ENCODE results near the gene KIRREL3.
A peak's percentile ranks its signal among the peaks of the same experiment; 100 is the strongest.

Gene KIRREL3

GRCh38 chr11:126485021-126485792 is 515.4 kb downstream of the KIRREL3 start:
- DNase-seq (ENCODE audit: low read depth) = peak; percentile 71

- DNase-seq (ENCODE audit: low read depth) = peak; percentile 67
Observed at GRCh38 chr11:126484266-126484665, 516.3 kb downstream of the KIRREL3 start.

GRCh38 chr11:126483621-126484195 is 516.9 kb downstream of the KIRREL3 start:
- no peak for DNase-seq (ENCODE audit: low read depth)

- DNase-seq (ENCODE audit: low read depth) = no peak
Observed at GRCh38 chr11:126482586-126483108, 517.9 kb downstream of the KIRREL3 start.

GRCh38 chr11:126481303-126481680 is 519.3 kb downstream of the KIRREL3 start:
- DNase-seq (ENCODE audit: low read depth) = no peak

- DNase-seq (ENCODE audit: low read depth) = peak; percentile 89
Observed at GRCh38 chr11:126480410-126481302, 519.9 kb downstream of the KIRREL3 start.

- no peak for DNase-seq (ENCODE audit: low read depth)
Observed at GRCh38 chr11:126480015-126480409, 520.6 kb downstream of the KIRREL3 start.

- no peak for DNase-seq (ENCODE audit: low read depth)
Observed at GRCh38 chr11:126479178-126479930, 521.2 kb downstream of the KIRREL3 start.

GRCh38 chr11:126478466-126478865 is 522.1 kb downstream of the KIRREL3 start:
- DNase-seq (ENCODE audit: low read depth) = no peak

- DNase-seq (ENCODE audit: low read depth) = no peak
Observed at GRCh38 chr11:126477535-126478305, 522.9 kb downstream of the KIRREL3 start.

- no peak for DNase-seq (ENCODE audit: low read depth)
Observed at GRCh38 chr11:126476977-126477376, 523.6 kb downstream of the KIRREL3 start.

- no peak for DNase-seq (ENCODE audit: low read depth)
Observed at GRCh38 chr11:126476266-126476924, 524.2 kb downstream of the KIRREL3 start.

GRCh38 chr11:126475014-126475991 is 525.3 kb downstream of the KIRREL3 start:
- no peak for DNase-seq (ENCODE audit: low read depth)

- no peak for DNase-seq (ENCODE audit: low read depth)
Observed at GRCh38 chr11:126474220-126474619, 526.4 kb downstream of the KIRREL3 start.

- DNase-seq (ENCODE audit: low read depth) = no peak
Observed at GRCh38 chr11:126473269-126473668, 527.3 kb downstream of the KIRREL3 start.

GRCh38 chr11:126469311-126469710 is 531.3 kb downstream of the KIRREL3 start:
- no peak for DNase-seq (ENCODE audit: low read depth)

GRCh38 chr11:126468102-126468521 is 532.5 kb downstream of the KIRREL3 start:
- peak; percentile 70 for DNase-seq (ENCODE audit: low read depth)

GRCh38 chr11:126467471-126467870 is 533.1 kb downstream of the KIRREL3 start:
- DNase-seq (ENCODE audit: low read depth) = no peak

GRCh38 chr11:126467046-126467370 is 533.6 kb downstream of the KIRREL3 start:
- no peak for DNase-seq (ENCODE audit: low read depth)
